ENCODE results near the gene LBX2.

DNA sequence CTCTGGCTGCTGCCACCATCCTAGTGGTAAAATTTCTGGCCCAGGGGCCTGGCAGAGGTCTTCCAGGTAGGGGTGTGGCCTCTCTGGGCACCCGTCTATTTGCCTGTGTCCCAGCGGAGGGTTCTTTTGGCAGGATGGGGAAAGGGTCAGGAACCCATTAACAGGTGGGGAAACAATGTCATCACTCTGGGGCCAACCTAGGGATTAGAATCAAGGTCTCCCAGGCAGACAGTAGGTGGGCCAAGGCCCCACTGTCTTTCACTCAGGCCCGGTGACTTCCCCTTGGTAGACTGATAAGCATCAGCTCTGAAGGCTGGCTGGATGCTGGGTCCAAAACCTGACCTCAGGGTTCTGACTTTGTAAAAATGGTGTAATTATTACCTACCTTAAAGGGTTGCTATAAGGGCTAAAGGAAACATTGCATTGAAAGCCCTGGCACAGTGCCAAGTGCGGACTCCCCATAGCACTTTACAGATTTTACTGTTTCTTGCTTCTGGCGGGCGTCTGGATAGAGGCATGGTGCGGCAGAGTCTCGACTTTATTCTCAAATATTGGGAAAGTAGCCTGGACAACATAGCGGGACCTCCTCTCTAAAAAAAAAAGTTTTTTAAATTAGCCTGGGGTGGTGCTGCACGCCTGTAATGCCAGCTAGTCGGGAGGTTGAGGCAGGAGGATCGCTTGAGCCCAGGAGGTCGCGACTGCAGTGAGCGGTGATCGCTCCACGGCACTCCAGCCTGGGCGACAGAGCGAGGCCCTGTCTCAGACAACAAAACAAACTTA is 2.2 kb downstream of the LBX2 start:
- TF ChIP-seq FOXK2 (IDR thresholded peaks at IDR 0.05) (no peak), FOXM1 (IDR thresholded peaks at IDR 0.05; ENCODE audit: borderline replicate concordance) (no peak)

Data from HEK293T (cell line).